ENCODE data around the gene SMIM3.
"Not testable (repeated sequence)": the region's sequence is repeated elsewhere in the genome, so short reads cannot be mapped to it uniquely, and the experiment has no call there.

Gene SMIM3, protein sequence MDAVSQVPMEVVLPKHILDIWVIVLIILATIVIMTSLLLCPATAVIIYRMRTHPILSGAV

GRCh38 chr5:150778517-150779396 lies at the start of gene SMIM3:
Gene SMIM3 (plus strand): TSS chr5:150778757. CDS start chr5:150795441, 16,684 bp downstream.
- in situ Hi-C loops (cut with HindIII; ENCODE audit: low pct_ligation_motif_present, low pct_unique_long_range_greater_than_20kb, low sequenced_read_pairs) = no loop called here
- DNase-seq = peak; percentile 77

- in situ Hi-C loops (cut with HindIII; ENCODE audit: low pct_ligation_motif_present, low pct_unique_long_range_greater_than_20kb, low sequenced_read_pairs) = no loop called here
Measured at GRCh38 chr5:150729859-150730258, 48.7 kb upstream of the SMIM3 start.

GRCh38 chr5:150731669-150732242 lies 46.8 kb upstream of the SMIM3 start:
- DNase-seq = no peak
- in situ Hi-C loops (cut with HindIII; ENCODE audit: low pct_ligation_motif_present, low pct_unique_long_range_greater_than_20kb, low sequenced_read_pairs) = no loop called here

More at GRCh38 chr5:150729859-150730258, 48.7 kb upstream of the SMIM3 start:
- no peak for DNase-seq

DNA sequence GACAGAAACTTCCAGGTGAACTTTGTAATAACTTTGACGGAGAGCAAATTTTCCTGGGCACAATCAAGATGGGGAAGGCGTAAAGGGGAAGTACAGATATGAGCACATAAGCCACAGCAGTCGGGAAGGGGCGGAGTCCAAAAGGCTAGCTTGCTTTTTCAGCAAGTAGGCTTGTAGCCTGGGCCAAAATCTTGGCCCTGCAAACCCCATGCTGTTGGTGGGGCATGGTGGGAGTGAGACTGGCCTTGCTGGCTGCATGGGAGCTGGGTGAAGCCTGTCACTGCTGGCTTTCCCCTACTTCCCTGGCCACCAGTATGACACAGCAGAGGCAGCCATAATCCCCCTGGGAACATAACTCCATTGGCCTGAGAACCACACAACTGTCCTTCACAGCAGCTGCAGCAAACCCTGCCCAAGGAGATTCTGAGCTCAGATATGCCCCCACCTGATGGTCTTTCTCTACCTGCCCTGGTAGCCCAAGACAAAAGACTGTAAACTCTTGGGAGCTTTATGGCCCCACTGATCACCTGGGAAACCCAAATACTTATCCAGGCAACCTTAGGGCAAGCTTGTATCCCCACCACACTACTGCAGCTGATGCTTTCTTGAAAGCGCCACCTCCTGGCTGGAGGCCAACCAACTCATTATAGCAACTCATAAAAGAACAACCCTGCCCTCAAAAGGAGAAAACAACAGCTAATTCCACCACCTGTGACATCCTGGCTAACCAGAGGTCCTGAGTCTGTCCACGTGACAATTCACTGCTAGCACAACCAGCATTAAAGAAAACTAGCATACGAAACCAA lies 43.8 kb upstream of the SMIM3 start:
- no peak for DNase-seq
- in situ Hi-C loops (cut with HindIII; ENCODE audit: low pct_ligation_motif_present, low pct_unique_long_range_greater_than_20kb, low sequenced_read_pairs) = no loop called here

DNA sequence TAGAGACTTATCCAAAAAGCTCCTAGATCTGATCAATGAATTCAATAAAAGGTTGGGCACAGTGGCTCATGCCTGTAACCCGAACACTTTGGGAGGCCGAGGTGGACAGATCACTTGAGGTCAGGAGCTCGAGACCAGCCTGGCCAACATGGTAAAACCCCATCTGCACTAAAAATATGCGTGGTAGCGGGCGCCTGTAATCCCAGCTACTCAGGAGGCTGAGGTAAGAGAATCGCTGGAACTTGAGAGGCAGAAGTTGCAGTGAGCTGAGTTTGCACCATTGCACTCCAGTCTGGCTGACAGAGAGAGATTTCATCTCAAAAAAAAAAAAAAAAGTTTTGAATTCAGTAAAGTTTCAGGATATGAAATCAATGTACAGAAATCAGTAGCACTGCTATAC lies 39.7 kb upstream of the SMIM3 start:
- in situ Hi-C loops (cut with HindIII; ENCODE audit: low pct_ligation_motif_present, low pct_unique_long_range_greater_than_20kb, low sequenced_read_pairs) = no loop called here
- no peak for DNase-seq

GRCh38 chr5:150740992-150741391 lies 37.6 kb upstream of the SMIM3 start:
- in situ Hi-C loops (cut with HindIII; ENCODE audit: low pct_ligation_motif_present, low pct_unique_long_range_greater_than_20kb, low sequenced_read_pairs) = no loop called here
- DNase-seq = no peak

- in situ Hi-C loops (cut with HindIII; ENCODE audit: low pct_ligation_motif_present, low pct_unique_long_range_greater_than_20kb, low sequenced_read_pairs); DNase-seq: not testable (repeated sequence)
Measured at GRCh38 chr5:150742455-150743141, 36.0 kb upstream of the SMIM3 start.

DNA sequence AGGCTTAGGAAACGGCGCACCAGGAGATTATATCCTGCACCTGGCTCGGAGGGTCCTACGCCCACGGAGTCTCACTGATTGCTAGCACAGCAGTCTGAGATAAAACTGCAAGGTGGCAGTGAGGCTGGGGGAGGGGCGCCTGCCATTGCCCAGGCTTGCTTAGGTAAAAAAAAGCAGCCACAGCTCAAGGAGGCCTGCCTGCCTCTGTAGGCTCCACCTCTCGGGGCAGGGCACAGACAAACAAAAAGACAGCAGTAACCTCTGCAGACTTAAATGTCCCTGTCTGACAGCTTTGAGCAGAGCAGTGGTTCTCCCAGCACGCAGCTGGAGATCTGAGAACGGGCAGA lies 35.4 kb upstream of the SMIM3 start:
- in situ Hi-C loops (cut with HindIII; ENCODE audit: low pct_ligation_motif_present, low pct_unique_long_range_greater_than_20kb, low sequenced_read_pairs); DNase-seq: not testable (repeated sequence)

DNA sequence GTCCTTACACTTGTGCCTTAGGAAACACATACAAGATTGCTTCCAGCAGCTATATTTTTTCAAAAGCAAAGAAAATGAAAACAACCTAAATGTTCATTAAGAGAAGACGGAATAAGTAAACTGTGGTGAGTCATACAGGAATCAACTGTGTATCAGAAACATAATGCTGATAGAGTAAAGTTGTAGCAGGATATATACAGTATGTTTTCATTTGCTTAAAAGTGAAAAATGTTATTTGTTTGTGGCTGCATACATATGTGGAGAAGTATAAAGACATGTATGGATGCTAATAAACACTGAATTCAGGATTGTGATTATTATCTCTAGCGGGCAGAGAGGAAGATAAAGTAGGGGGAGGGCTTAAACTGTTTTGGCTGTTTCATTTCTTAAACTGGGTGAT lies 28.1 kb upstream of the SMIM3 start:
- DNase-seq = no peak
- in situ Hi-C loops (cut with HindIII; ENCODE audit: low pct_ligation_motif_present, low pct_unique_long_range_greater_than_20kb, low sequenced_read_pairs) = no loop called here

GRCh38 chr5:150751096-150751891 lies 27.3 kb upstream of the SMIM3 start:
- DNase-seq = no peak
- in situ Hi-C loops (cut with HindIII; ENCODE audit: low pct_ligation_motif_present, low pct_unique_long_range_greater_than_20kb, low sequenced_read_pairs) = no loop called here

- DNase-seq = no peak
- in situ Hi-C loops (cut with HindIII; ENCODE audit: low pct_ligation_motif_present, low pct_unique_long_range_greater_than_20kb, low sequenced_read_pairs) = no loop called here
Measured at GRCh38 chr5:150753463-150753862, 25.1 kb upstream of the SMIM3 start.

DNA sequence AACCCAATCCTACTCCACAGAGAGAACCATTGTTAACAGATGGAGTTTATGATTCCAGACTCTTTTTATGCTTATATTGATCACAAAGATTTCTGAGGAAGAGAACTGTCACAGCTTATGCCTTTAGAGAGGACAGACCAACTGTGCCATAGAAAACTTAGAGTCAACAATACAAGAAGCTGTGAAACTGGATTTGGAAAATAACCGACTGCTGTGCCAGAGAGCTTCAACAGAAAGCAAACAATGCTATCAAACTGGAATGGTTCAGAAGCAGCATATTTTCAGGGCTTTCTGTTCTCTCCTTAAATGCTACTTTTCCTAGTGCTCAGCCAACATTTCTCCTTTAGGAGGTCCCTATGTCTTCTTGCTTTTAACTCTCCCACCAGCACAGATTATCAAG lies 24.7 kb upstream of the SMIM3 start:
- DNase-seq = no peak
- in situ Hi-C loops (cut with HindIII; ENCODE audit: low pct_ligation_motif_present, low pct_unique_long_range_greater_than_20kb, low sequenced_read_pairs) = no loop called here

DNA sequence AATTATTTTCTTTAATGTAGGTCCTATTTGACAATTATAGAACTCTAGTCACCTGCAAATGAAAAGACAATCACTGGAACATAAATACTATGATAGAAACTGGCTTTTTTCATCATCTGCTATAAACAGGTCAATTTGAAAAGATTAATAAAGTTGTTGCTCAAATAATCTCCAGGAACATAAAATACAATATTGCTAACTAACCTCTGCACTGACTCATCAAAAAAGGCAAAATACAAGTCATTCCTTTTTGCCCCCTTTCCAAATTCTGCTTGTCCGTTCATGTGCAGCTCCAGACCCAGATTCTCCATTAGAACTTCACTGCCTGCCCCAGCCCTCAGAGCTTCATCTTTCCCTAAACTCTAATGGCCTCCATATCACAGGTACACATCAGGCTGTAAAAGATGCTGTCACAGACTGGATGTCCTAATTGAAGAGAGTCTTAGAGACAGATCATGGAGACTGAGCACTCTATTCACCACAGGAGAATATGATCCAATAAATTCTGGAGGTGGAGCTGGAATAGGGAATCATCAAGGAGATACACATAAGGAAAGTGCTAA lies 21.4 kb upstream of the SMIM3 start:
- in situ Hi-C loops (cut with HindIII; ENCODE audit: low pct_ligation_motif_present, low pct_unique_long_range_greater_than_20kb, low sequenced_read_pairs) = no loop called here
- no peak for DNase-seq

DNA sequence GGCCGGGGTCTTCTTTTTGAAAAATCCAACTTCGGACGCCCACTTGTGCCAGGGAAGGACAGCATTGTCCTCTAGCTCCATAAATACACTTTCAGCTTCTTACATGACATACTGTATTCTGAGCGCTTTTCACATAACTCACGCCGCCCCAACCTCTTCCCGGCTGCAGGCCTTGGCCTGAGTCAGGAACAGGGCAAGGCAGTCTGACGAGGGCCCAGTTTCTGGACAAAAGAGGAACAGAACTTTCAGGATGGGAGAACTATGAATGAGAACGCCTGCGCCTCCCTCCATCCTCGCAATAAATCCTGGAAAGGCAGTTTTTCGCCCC lies 20.4 kb upstream of the SMIM3 start:
- no peak for DNase-seq
- in situ Hi-C loops (cut with HindIII; ENCODE audit: low pct_ligation_motif_present, low pct_unique_long_range_greater_than_20kb, low sequenced_read_pairs) = no loop called here

GRCh38 chr5:150758531-150759333 lies 19.8 kb upstream of the SMIM3 start, which contains the start of gene DCTN4:
Gene DCTN4 (minus strand): TSS chr5:150759017. CDS start chr5:150758993, 24 bp downstream.
- in situ Hi-C loops (cut with HindIII; ENCODE audit: low pct_ligation_motif_present, low pct_unique_long_range_greater_than_20kb, low sequenced_read_pairs) = no loop called here

GRCh38 chr5:150759334-150759583 lies 19.3 kb upstream of the SMIM3 start:
- in situ Hi-C loops (cut with HindIII; ENCODE audit: low pct_ligation_motif_present, low pct_unique_long_range_greater_than_20kb, low sequenced_read_pairs) = no loop called here
- no peak for DNase-seq

More at GRCh38 chr5:150758531-150759333, 19.8 kb upstream of the SMIM3 start, which contains the start of gene DCTN4:
- DNase-seq = peak; percentile 98

GRCh38 chr5:150762211-150762610 lies 16.3 kb upstream of the SMIM3 start:
- in situ Hi-C loops (cut with HindIII; ENCODE audit: low pct_ligation_motif_present, low pct_unique_long_range_greater_than_20kb, low sequenced_read_pairs) = no loop called here
- DNase-seq = no peak
